ENCODE measurements around the gene SPAG17. TPM values are rescaled to one million over a fixed set of nuclear protein-coding genes. Genes with fewer than 3 reads are reported as not detected.
A peak's percentile ranks its signal among the peaks of the same experiment; 100 is the strongest.

The SPAG17 gene
- total RNA-seq (under 1 TPM in 1 of 4 donors, not detected in 3; 0.59 TPM), polyA plus RNA-seq (0.02 TPM)
- long read RNA-seq, donor 1, partial matches to known transcripts, result 0 of 1 reads
- long read RNA-seq, donor 1, other reads (novel, unspliced or antisense), result 1 of 1 reads
- long read RNA-seq, donor 2, result 0 reads
- long read RNA-seq, donor 3, result 0 reads
- long read RNA-seq, donor 4, result 0 reads

GRCh38 chr1:118185084-118185832 is at the start of gene SPAG17:
TSS of gene SPAG17 (minus strand) at chr1:118185228. CDS start at chr1:118185157, 71 bp downstream.
- Histone ChIP-seq H3K4me1 (ENCODE audit: control insufficient read depth, insufficient read depth, low read length) (no peaks in the 10 kb centered on the region), H3K9me3 (ENCODE audit: control insufficient read depth, low read length) (no peaks in the 10 kb centered on the region), H3K27ac (ENCODE audit: low read length) (no peak within 1 kb of the TSS), H3K27me3 (ENCODE audit: control insufficient read depth, insufficient read depth) (no peaks in the 10 kb centered on the region), H3K4me3 (ENCODE audit: low read length) (peak within 1 kb of the TSS; percentile 3)
- DNase-seq, result peak; percentile 82 to 92 (median 89)
- ATAC-seq, result peak; percentile 95
- WGBS, result 4% methylated on average over 30 of the region's 30 CpGs
- intact Hi-C loops (cut with DNase I), result no loop called here

- no peak overlapping the region for H3K27ac ChIP-seq (ENCODE audit: low read length)
- 86% methylated on average over 6 of the region's 6 CpGs for WGBS
- DNase-seq (no peak), ATAC-seq (no peak)
- intact Hi-C loops (cut with DNase I), result loop anchor here in 1 of 4 donors (10.0 kb wide), 1 partner anchor 779 kb away; no protein-coding TSS in a partner anchor
- H3K27me3 ChIP-seq (ENCODE audit: control insufficient read depth, insufficient read depth), result no peaks in the 10 kb centered on the region
- no peaks in the 10 kb centered on the region for H3K9me3 ChIP-seq (ENCODE audit: control insufficient read depth, low read length)
- H3K4me1 ChIP-seq (ENCODE audit: control insufficient read depth, insufficient read depth, low read length), result no peaks in the 10 kb centered on the region
- no peak overlapping the region for H3K4me3 ChIP-seq (ENCODE audit: low read length)
These were observed 40.4 kb upstream of the SPAG17 start for GRCh38 chr1:118225471-118225870.

DNA sequence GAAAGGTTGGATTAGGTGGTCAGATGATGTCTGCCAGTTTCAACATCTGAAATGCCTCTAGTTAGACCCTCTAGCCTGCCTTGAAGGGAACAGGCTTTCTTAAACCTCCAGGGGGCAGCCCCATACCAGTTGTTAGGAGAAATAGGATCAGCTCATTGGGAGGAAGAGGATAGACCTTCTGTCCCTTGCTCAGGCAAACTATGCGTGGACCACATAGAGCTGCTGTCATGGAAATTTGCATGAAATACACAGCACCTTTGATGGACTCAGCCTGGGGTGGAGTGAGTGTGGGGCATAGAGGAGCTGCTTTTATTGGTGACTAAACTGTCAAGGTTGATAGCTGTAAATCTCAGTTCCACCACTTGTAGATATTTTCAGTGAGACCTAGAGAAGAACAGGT is 38.4 kb upstream of the SPAG17 start:
- intact Hi-C loops (cut with DNase I), result loop anchor here in 2 of 4 donors (5.0 to 10.0 kb wide), 2 partner anchors 781 to 784 kb away; no protein-coding TSS in a partner anchor
- no peak overlapping the region for H3K4me3 ChIP-seq (ENCODE audit: low read length)
- no peaks in the 10 kb centered on the region for H3K27me3 ChIP-seq (ENCODE audit: control insufficient read depth, insufficient read depth)
- no peak overlapping the region for H3K27ac ChIP-seq (ENCODE audit: low read length)
- 33% methylated on average over 1 of the region's 1 CpG for WGBS
- no peak for ATAC-seq
- DNase-seq, result peak in 1 of 3 donors; percentile 36
- H3K9me3 ChIP-seq (ENCODE audit: control insufficient read depth, low read length), result no peaks in the 10 kb centered on the region
- H3K4me1 ChIP-seq (ENCODE audit: control insufficient read depth, insufficient read depth, low read length), result no peaks in the 10 kb centered on the region

DNA sequence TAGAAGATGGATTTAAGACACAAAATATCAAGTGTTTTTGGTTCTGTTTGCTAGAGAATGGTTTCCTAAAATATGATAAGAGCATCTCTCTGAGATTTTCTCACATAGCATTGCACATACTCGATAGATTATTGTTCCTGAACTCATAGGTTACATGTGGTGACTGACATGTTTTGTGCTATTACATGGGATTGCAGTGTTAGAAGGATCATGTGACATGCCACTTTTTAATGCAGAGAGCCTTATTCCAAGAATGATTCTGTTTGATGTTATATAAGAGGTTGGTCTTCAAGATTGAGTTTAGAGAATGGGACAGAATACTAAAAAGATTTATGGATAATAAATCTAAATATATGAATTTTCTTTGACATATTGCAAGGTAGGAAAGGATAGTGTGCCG is 34.4 kb upstream of the SPAG17 start:
- 84% methylated on average over 2 of the region's 2 CpGs for WGBS
- DNase-seq (no peak), ATAC-seq (no peak)
- H3K4me3 ChIP-seq (ENCODE audit: low read length), result no peak overlapping the region
- intact Hi-C loops (cut with DNase I), result no loop called here
- no peaks in the 10 kb centered on the region for H3K4me1 ChIP-seq (ENCODE audit: control insufficient read depth, insufficient read depth, low read length)
- no peaks in the 10 kb centered on the region for H3K27me3 ChIP-seq (ENCODE audit: control insufficient read depth, insufficient read depth)
- no peaks in the 10 kb centered on the region for H3K9me3 ChIP-seq (ENCODE audit: control insufficient read depth, low read length)
- H3K27ac ChIP-seq (ENCODE audit: low read length), result no peak overlapping the region

DNA sequence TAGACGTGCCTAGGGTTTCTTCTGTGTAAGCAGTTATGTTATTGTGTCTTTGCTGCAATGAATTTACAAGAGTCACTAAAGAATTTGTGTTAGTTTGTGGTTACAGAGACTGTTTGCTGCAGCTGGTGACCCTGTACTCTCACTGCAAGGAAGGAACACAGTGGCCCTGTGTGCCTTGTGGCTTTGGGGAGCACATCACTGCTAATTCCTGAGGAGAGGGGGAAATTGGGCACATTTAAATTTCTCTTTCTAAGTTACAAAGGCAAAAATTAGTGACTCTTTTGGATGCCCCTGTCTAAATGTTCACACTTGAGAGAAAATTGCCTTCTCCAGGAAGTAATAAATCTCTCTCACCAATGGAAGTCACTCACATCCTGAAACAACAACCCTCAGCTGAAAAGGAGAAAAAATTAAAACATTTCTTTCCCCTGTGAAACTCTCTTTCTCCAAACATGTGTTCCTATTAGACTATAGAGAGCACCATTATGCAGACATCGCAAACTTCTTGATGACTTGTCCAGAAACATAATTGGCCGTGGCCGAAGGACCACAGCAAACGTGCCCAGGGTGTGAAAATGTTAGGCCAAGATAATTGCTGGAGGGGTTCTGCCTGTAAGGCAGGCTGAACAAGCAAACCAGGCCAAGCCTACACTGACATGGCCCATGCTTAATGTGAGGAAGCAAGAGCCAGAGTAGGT is 32.3 kb upstream of the SPAG17 start:
- Histone ChIP-seq H3K4me1 (ENCODE audit: control insufficient read depth, insufficient read depth, low read length) (no peaks in the 10 kb centered on the region), H3K27ac (ENCODE audit: low read length) (no peak overlapping the region), H3K4me3 (ENCODE audit: low read length) (no peak overlapping the region), H3K27me3 (ENCODE audit: control insufficient read depth, insufficient read depth) (no peaks in the 10 kb centered on the region), H3K9me3 (ENCODE audit: control insufficient read depth, low read length) (no peaks in the 10 kb centered on the region)
- intact Hi-C loops (cut with DNase I), result no loop called here
- ATAC-seq, result no peak
- DNase-seq, result no peak
- 55% methylated on average over 5 of the region's 5 CpGs for WGBS

DNA sequence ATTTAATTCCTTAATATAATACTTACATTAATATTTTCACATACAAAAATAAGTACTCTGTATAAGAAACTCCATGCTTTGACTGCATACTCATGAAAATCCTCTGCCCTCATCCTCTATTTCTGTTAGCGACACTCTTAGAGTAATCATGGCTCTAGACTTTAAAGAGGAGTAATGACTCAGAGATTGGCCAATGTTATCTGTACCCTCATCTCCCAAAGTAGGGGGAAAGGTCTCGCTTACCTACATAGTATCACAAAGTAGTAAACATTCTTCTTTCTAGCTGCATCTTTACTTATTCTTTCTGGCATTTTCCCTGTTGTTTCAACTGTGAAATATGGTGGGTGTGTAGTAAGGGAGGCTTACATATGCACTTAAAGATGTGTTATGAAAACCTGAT is 29.8 kb upstream of the SPAG17 start:
- H3K4me1 ChIP-seq (ENCODE audit: control insufficient read depth, insufficient read depth, low read length), result no peaks in the 10 kb centered on the region
- ATAC-seq (no peak), DNase-seq (no peak)
- H3K4me3 ChIP-seq (ENCODE audit: low read length), result no peak overlapping the region
- 80% methylated on average over 2 of the region's 2 CpGs for WGBS
- no peak overlapping the region for H3K27ac ChIP-seq (ENCODE audit: low read length)
- no peaks in the 10 kb centered on the region for H3K27me3 ChIP-seq (ENCODE audit: control insufficient read depth, insufficient read depth)
- H3K9me3 ChIP-seq (ENCODE audit: control insufficient read depth, low read length), result no peaks in the 10 kb centered on the region
- intact Hi-C loops (cut with DNase I), result no loop called here

DNA sequence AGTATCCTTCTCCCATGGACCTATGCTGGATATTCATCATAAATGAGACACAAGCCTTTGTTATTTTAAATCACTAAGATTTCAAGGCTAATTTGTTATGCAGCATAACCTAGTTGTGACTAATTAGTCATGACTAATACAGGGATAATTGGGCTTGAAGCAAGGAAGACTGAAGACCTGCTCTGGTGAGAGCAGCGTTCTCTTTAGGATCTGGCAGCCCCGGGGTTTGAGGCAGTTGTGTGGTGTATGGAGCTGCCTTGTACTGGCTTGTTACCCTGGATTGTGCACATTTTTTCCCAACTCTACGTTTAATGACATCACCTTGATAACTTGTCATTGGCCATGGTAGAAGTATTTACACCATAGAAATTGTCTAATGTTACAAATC is 25.7 kb upstream of the SPAG17 start:
- Histone ChIP-seq H3K9me3 (ENCODE audit: control insufficient read depth, low read length) (no peaks in the 10 kb centered on the region), H3K4me1 (ENCODE audit: control insufficient read depth, insufficient read depth, low read length) (no peaks in the 10 kb centered on the region), H3K4me3 (ENCODE audit: low read length) (no peak overlapping the region), H3K27ac (ENCODE audit: low read length) (no peak overlapping the region), H3K27me3 (ENCODE audit: control insufficient read depth, insufficient read depth) (no peaks in the 10 kb centered on the region)
- ATAC-seq, result no peak
- intact Hi-C loops (cut with DNase I), result no loop called here
- WGBS, result 76% methylated on average over 3 of the region's 3 CpGs
- DNase-seq, result no peak

DNA sequence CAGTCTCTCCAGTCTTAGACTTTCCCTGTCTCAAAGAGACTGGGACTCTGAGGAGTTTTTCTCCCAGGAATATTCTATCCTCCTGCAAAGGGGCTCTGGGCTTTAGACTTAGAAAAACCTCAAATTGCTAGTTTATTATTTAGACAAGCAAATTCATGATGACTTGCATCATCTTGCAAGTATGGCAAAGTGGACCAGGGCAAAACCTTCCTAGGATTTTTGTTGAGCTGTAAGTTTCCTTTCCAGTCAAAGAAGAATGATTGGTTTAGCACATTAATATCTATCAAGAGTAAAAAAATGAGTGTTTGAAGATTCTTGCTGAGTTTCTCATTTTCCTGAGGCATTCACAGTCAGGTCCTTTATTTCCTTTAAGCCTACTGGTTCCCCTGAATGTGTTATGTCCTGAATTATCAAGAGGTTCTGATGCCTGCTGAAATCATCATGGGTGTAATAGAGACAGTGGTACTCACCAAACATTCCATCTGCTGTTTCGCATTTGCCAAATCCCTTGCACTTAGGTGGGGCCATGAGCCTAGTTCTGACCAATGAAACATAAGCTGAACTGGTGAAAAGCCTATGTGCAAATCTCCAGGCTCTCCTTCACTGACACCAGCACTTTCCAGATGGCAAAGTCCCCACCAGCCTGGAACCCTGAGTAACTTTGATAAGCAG is 25.2 kb upstream of the SPAG17 start:
- H3K4me3 ChIP-seq (ENCODE audit: low read length), result no peak overlapping the region
- no peaks in the 10 kb centered on the region for H3K4me1 ChIP-seq (ENCODE audit: control insufficient read depth, insufficient read depth, low read length)
- 88% methylated on average over 1 of the region's 1 CpG for WGBS
- ATAC-seq (no peak), DNase-seq (no peak)
- H3K27me3 ChIP-seq (ENCODE audit: control insufficient read depth, insufficient read depth), result no peaks in the 10 kb centered on the region
- intact Hi-C loops (cut with DNase I), result no loop called here
- H3K27ac ChIP-seq (ENCODE audit: low read length), result no peak overlapping the region
- H3K9me3 ChIP-seq (ENCODE audit: control insufficient read depth, low read length), result no peaks in the 10 kb centered on the region

GRCh38 chr1:118209648-118210047 is 24.6 kb upstream of the SPAG17 start:
- DNase-seq (no peak), ATAC-seq (no peak)
- Histone ChIP-seq H3K4me1 (ENCODE audit: control insufficient read depth, insufficient read depth, low read length) (no peaks in the 10 kb centered on the region), H3K27me3 (ENCODE audit: control insufficient read depth, insufficient read depth) (no peaks in the 10 kb centered on the region), H3K9me3 (ENCODE audit: control insufficient read depth, low read length) (no peaks in the 10 kb centered on the region), H3K4me3 (ENCODE audit: low read length) (no peak overlapping the region), H3K27ac (ENCODE audit: low read length) (no peak overlapping the region)
- WGBS, result 73% methylated on average over 6 of the region's 6 CpGs
- intact Hi-C loops (cut with DNase I), result no loop called here

DNA sequence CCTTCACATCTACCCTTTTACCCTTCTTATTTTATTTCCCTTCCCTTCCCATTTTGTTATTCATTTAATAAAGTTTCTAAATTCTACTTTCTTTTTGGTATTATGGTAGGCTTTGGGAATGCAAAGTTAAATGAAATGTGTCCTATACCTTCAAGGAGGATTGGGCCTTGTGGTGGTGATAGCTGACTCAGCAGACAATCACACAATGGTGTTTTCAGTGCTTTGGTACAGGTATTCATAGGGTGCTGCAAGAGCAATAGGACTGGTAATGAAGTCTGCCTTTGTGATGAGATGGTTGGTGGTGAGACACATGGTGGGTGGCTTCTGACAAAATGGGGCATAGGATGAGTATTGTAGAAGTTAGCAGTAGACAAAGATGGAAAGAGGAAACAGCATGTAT is 21.9 kb upstream of the SPAG17 start:
- H3K27ac ChIP-seq (ENCODE audit: low read length), result no peak overlapping the region
- no peak for DNase-seq
- no peak overlapping the region for H3K4me3 ChIP-seq (ENCODE audit: low read length)
- no peak for ATAC-seq
- no peaks in the 10 kb centered on the region for H3K4me1 ChIP-seq (ENCODE audit: control insufficient read depth, insufficient read depth, low read length)
- intact Hi-C loops (cut with DNase I), result no loop called here
- H3K27me3 ChIP-seq (ENCODE audit: control insufficient read depth, insufficient read depth), result no peaks in the 10 kb centered on the region
- H3K9me3 ChIP-seq (ENCODE audit: control insufficient read depth, low read length), result no peaks in the 10 kb centered on the region

DNA sequence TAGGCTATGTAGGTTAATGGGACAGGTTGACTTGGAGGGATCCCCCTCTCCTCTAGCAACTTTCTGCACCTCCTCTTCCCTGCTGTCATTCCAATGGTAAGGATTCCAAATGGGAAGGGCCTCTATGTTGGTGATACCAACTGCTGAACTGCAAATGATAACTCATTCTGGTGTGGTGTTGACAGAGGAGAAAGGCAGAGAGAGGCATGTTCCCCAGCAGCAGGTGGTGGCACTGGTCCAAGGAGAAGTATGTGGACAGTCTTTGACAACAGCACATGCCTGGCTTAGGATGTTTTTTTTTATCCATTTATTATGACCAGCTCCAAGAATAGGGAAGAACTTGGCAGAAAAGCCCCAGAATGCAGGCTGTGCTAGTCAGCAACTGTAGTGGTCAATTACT is 19.6 kb upstream of the SPAG17 start:
- no peak overlapping the region for H3K27ac ChIP-seq (ENCODE audit: low read length)
- DNase-seq (no peak), ATAC-seq (no peak)
- H3K4me3 ChIP-seq (ENCODE audit: low read length), result no peak overlapping the region
- no peaks in the 10 kb centered on the region for H3K9me3 ChIP-seq (ENCODE audit: control insufficient read depth, low read length)
- intact Hi-C loops (cut with DNase I), result no loop called here
- no peaks in the 10 kb centered on the region for H3K27me3 ChIP-seq (ENCODE audit: control insufficient read depth, insufficient read depth)
- H3K4me1 ChIP-seq (ENCODE audit: control insufficient read depth, insufficient read depth, low read length), result no peaks in the 10 kb centered on the region
